Measurements from ENCODE around the gene ENKD1.
A peak's percentile ranks its signal among the peaks of the same experiment; 100 is the strongest.

ENKD1 gene

GRCh38 chr16:67628216-67628615 lies 38.3 kb downstream of the ENKD1 start:
- TF ChIP-seq CTCF (conservative IDR thresholded peaks at IDR 0.05; ENCODE audit: low read depth, low read length), result no peak

GRCh38 chr16:67613808-67614207 lies 52.7 kb downstream of the ENKD1 start:
- TF ChIP-seq CTCF (conservative IDR thresholded peaks at IDR 0.05; ENCODE audit: low read depth, low read length), result peak; percentile 10
- no peak for DNase-seq (ENCODE audit: low read depth)
- no peak overlapping the region for H3K4me3 ChIP-seq (ENCODE audit: low read length)

More at GRCh38 chr16:67628216-67628615, 38.3 kb downstream of the ENKD1 start:
- no peak overlapping the region for H3K4me3 ChIP-seq (ENCODE audit: low read length)
- no peak for DNase-seq (ENCODE audit: low read depth)

Data from retinal pigment epithelial cell (primary cell).